Panc1 (cell line): Measurements from ENCODE around the gene EXOC7.

Source experiments
- POLR2AphosphoS5 ChIP-seq: IDR thresholded peaks from 2 replicates; pipeline ENCODE4 v1.6.1; 2012; ENCODE audit warnings: mild to moderate bottlenecking, low read depth, low read length, moderate library complexity
- TCF7L2 ChIP-seq: IDR thresholded peaks from 2 replicates; pipeline ENCODE4 v1.6.1; 2011; ENCODE audit warnings: mild to moderate bottlenecking, low read depth, low read length, inconsistent platforms
- TF ChIP-seq, protein P1 (sequence below): fragments of 450-650 bp; IDR thresholded peaks from 2 replicates; pipeline ENCODE4 v1.5.1; 2017; ENCODE audit warnings: mild to moderate bottlenecking
- TF ChIP-seq, protein P2 (sequence below), 2 experiments: IDR thresholded peaks; 2 replicates each; pipeline ENCODE4 v1.6.1; 2011 to 2012; ENCODE audit warnings: low read depth in 2 of 2, control low read depth in 1 of 2, low read length in 1 of 2, mild to moderate bottlenecking in 1 of 2, moderate library complexity in 1 of 2; ENCODE audit not compliant: insufficient read depth in 1 of 2

DNA sequence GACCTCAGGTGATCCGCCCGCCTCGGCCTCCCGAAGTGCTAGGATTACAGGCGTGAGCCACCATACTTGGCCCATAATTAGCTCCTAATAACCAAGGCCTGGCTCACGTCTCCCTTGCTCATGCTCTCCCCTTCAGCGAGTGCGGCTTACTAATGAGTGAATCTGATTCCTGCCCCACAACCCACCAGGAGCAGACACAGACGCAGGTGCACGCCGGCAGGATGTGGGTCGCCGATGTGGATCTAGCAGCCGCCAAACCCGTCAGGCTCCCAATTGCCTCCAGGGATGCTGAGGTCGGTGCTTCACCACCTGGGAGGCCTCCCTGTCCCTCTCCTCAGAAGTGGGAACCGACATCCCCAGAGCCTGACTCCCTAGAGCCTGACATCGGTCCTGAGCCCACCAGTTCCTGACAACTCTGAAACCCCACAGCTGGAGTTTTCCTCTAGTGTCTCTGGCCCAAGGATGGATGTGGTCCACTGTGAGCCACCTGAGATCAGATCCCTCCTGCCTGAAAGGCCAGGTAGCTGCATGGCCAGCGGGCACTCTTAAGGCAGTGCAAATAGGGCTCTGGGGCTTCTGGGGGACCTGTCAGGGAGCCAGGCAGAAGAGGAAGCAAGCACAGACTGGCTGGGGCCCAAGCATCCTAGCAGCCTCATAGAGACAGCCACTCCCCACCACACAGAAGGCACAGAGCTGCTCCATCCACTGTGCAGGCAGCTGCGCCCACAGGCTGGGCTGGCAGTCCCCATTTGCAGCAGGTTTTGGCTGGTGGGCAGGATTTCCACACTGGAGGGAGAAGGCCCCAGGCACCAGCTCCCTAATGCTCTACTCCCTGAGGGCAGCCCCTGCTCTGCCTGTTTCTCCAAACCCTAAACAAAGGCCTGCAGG, 10.8 kb downstream of the EXOC7 start:
- TF ChIP-seq POLR2AphosphoS5 = no peak
- TF ChIP-seq, protein P1, sequence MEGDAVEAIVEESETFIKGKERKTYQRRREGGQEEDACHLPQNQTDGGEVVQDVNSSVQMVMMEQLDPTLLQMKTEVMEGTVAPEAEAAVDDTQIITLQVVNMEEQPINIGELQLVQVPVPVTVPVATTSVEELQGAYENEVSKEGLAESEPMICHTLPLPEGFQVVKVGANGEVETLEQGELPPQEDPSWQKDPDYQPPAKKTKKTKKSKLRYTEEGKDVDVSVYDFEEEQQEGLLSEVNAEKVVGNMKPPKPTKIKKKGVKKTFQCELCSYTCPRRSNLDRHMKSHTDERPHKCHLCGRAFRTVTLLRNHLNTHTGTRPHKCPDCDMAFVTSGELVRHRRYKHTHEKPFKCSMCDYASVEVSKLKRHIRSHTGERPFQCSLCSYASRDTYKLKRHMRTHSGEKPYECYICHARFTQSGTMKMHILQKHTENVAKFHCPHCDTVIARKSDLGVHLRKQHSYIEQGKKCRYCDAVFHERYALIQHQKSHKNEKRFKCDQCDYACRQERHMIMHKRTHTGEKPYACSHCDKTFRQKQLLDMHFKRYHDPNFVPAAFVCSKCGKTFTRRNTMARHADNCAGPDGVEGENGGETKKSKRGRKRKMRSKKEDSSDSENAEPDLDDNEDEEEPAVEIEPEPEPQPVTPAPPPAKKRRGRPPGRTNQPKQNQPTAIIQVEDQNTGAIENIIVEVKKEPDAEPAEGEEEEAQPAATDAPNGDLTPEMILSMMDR = no peak
- TF ChIP-seq TCF7L2 = no peak
- TF ChIP-seq, protein P2, sequence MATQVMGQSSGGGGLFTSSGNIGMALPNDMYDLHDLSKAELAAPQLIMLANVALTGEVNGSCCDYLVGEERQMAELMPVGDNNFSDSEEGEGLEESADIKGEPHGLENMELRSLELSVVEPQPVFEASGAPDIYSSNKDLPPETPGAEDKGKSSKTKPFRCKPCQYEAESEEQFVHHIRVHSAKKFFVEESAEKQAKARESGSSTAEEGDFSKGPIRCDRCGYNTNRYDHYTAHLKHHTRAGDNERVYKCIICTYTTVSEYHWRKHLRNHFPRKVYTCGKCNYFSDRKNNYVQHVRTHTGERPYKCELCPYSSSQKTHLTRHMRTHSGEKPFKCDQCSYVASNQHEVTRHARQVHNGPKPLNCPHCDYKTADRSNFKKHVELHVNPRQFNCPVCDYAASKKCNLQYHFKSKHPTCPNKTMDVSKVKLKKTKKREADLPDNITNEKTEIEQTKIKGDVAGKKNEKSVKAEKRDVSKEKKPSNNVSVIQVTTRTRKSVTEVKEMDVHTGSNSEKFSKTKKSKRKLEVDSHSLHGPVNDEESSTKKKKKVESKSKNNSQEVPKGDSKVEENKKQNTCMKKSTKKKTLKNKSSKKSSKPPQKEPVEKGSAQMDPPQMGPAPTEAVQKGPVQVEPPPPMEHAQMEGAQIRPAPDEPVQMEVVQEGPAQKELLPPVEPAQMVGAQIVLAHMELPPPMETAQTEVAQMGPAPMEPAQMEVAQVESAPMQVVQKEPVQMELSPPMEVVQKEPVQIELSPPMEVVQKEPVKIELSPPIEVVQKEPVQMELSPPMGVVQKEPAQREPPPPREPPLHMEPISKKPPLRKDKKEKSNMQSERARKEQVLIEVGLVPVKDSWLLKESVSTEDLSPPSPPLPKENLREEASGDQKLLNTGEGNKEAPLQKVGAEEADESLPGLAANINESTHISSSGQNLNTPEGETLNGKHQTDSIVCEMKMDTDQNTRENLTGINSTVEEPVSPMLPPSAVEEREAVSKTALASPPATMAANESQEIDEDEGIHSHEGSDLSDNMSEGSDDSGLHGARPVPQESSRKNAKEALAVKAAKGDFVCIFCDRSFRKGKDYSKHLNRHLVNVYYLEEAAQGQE (IDR thresholded peaks at IDR 0.05; ENCODE audit: insufficient read depth in 1 of 2, low read depth in 2 of 2, low read length in 1 of 2) = no peak
